Skeletal muscle satellite cell (primary cell): ENCODE results near the gene PEX14.

ENCODE experiments used
- H3K27me3 ChIP-seq: 2 replicates; pipeline ENCODE4 v1.7.0; 2013; ENCODE audit warnings: low read length; ENCODE audit not compliant: control insufficient read depth, insufficient read depth
- H3K36me3 ChIP-seq: 2 replicates; pipeline ENCODE4 v1.7.0; 2013; ENCODE audit warnings: mild to moderate bottlenecking, control low read depth, low read length; ENCODE audit not compliant: insufficient read depth
- H3K4me1 ChIP-seq: 2 replicates; pipeline ENCODE4 v1.7.0; 2013; ENCODE audit warnings: low read length; ENCODE audit not compliant: control insufficient read depth, insufficient read depth
- H3K4me2 ChIP-seq: 2 replicates; pipeline ENCODE4 v1.7.0; 2013; ENCODE audit warnings: mild to moderate bottlenecking, low read length
- H3K4me3 ChIP-seq: 2 replicates; pipeline ENCODE4 v1.7.0; 2013; ENCODE audit warnings: low read length
- H3K9ac ChIP-seq: 2 replicates; pipeline ENCODE4 v1.7.0; 2013; ENCODE audit warnings: mild to moderate bottlenecking, low read depth, low read length, moderate library complexity
- H3K9me3 ChIP-seq: replicated peaks from 2 replicates; pipeline ENCODE4 v1.7.0; 2013; ENCODE audit warnings: mild to moderate bottlenecking, control low read depth, low read length

Gene PEX14

GRCh38 chr1:10635085-10635896, 160.5 kb downstream of the PEX14 start:
- Histone ChIP-seq H3K9me3 (no peaks in the 10 kb centered on the region), H3K27me3 (no peaks in the 10 kb centered on the region), H3K9ac (no peak overlapping the region), H3K36me3 (no peaks in the 10 kb centered on the region), H3K4me3 (no peak overlapping the region), H3K4me2 (peak overlapping the region; percentile 19), H3K4me1 (peaks cover 22% of the 10 kb centered on the region)

- no peaks in the 10 kb centered on the region for H3K36me3 ChIP-seq
- H3K4me3 ChIP-seq, result no peak overlapping the region
- no peak overlapping the region for H3K4me2 ChIP-seq
- H3K9me3 ChIP-seq, result no peaks in the 10 kb centered on the region
- no peak overlapping the region for H3K9ac ChIP-seq
- H3K4me1 ChIP-seq, result peaks cover 22% of the 10 kb centered on the region
- H3K27me3 ChIP-seq, result no peaks in the 10 kb centered on the region
Observed at GRCh38 chr1:10635992-10636391, 161.2 kb downstream of the PEX14 start.

- Histone ChIP-seq H3K27me3 (no peaks in the 10 kb centered on the region), H3K4me1 (peaks cover 22% of the 10 kb centered on the region), H3K36me3 (no peaks in the 10 kb centered on the region), H3K9me3 (no peaks in the 10 kb centered on the region), H3K4me3 (no peak overlapping the region), H3K9ac (no peak overlapping the region), H3K4me2 (no peak overlapping the region)
Observed at GRCh38 chr1:10637400-10637799, 162.7 kb downstream of the PEX14 start.

- Histone ChIP-seq H3K9me3 (no peaks in the 10 kb centered on the region), H3K4me2 (peak overlapping the region; percentile 47), H3K4me1 (peaks cover 22% of the 10 kb centered on the region), H3K9ac (no peak overlapping the region), H3K4me3 (peak overlapping the region; percentile 49), H3K36me3 (no peaks in the 10 kb centered on the region), H3K27me3 (no peaks in the 10 kb centered on the region)
Observed at GRCh38 chr1:10637834-10638558, 163.2 kb downstream of the PEX14 start.

GRCh38 chr1:10638559-10639005, 163.8 kb downstream of the PEX14 start:
- peaks cover 22% of the 10 kb centered on the region for H3K4me1 ChIP-seq
- H3K9ac ChIP-seq, result no peak overlapping the region
- peak overlapping the region; percentile 49 for H3K4me3 ChIP-seq

GRCh38 chr1:10639011-10639774, 164.4 kb downstream of the PEX14 start:
- H3K9me3 ChIP-seq, result no peaks in the 10 kb centered on the region
- H3K4me3 ChIP-seq, result no peak overlapping the region
- H3K4me2 ChIP-seq, result no peak overlapping the region

More at GRCh38 chr1:10638559-10639005, 163.8 kb downstream of the PEX14 start:
- Histone ChIP-seq H3K27me3 (no peaks in the 10 kb centered on the region), H3K4me2 (peak overlapping the region; percentile 47), H3K9me3 (no peaks in the 10 kb centered on the region), H3K36me3 (no peaks in the 10 kb centered on the region)

GRCh38 chr1:10639775-10640578, 165.2 kb downstream of the PEX14 start:
- Histone ChIP-seq H3K36me3 (no peaks in the 10 kb centered on the region), H3K9me3 (no peaks in the 10 kb centered on the region), H3K27me3 (no peaks in the 10 kb centered on the region), H3K4me1 (peaks cover 22% of the 10 kb centered on the region), H3K9ac (no peak overlapping the region), H3K4me3 (no peak overlapping the region), H3K4me2 (no peak overlapping the region)

More at GRCh38 chr1:10639011-10639774, 164.4 kb downstream of the PEX14 start:
- H3K36me3 ChIP-seq, result no peaks in the 10 kb centered on the region
- no peaks in the 10 kb centered on the region for H3K27me3 ChIP-seq
- no peak overlapping the region for H3K9ac ChIP-seq
- peaks cover 23% of the 10 kb centered on the region for H3K4me1 ChIP-seq

- Histone ChIP-seq H3K4me2 (no peak overlapping the region), H3K4me3 (no peak overlapping the region), H3K36me3 (no peaks in the 10 kb centered on the region), H3K4me1 (peaks cover 12% of the 10 kb centered on the region), H3K9me3 (no peaks in the 10 kb centered on the region), H3K9ac (no peak overlapping the region), H3K27me3 (no peaks in the 10 kb centered on the region)
Observed at GRCh38 chr1:10640843-10641553, 166.2 kb downstream of the PEX14 start.

GRCh38 chr1:10641976-10642375, 167.2 kb downstream of the PEX14 start:
- no peak overlapping the region for H3K4me3 ChIP-seq
- H3K36me3 ChIP-seq, result no peaks in the 10 kb centered on the region
- no peak overlapping the region for H3K4me2 ChIP-seq
- H3K9ac ChIP-seq, result no peak overlapping the region
- H3K27me3 ChIP-seq, result no peaks in the 10 kb centered on the region
- no peaks in the 10 kb centered on the region for H3K9me3 ChIP-seq
- H3K4me1 ChIP-seq, result peaks cover 10% of the 10 kb centered on the region

- Histone ChIP-seq H3K4me3 (no peak overlapping the region), H3K36me3 (no peaks in the 10 kb centered on the region), H3K9ac (no peak overlapping the region), H3K27me3 (no peaks in the 10 kb centered on the region), H3K4me2 (no peak overlapping the region), H3K9me3 (no peaks in the 10 kb centered on the region), H3K4me1 (peaks cover 10% of the 10 kb centered on the region)
Observed at GRCh38 chr1:10642403-10643080, 167.8 kb downstream of the PEX14 start.
